Measurements from ENCODE around the gene SH3PXD2B.
A peak's percentile ranks its signal among the peaks of the same experiment; 100 is the strongest.
"Not testable (repeated sequence)": the region's sequence is repeated elsewhere in the genome, so short reads cannot be mapped to it uniquely, and the experiment has no call there.

SH3PXD2B gene

GRCh38 chr5:172302047-172302710 is 152.1 kb downstream of the SH3PXD2B start:
- no peak for DNase-seq (ENCODE audit: low spot score)

GRCh38 chr5:172299916-172300439 is 154.3 kb downstream of the SH3PXD2B start:
- DNase-seq (ENCODE audit: low spot score), result no peak

- no peak for DNase-seq (ENCODE audit: low spot score)
These were observed 159.5 kb downstream of the SH3PXD2B start for GRCh38 chr5:172294831-172295230.

GRCh38 chr5:172293745-172294342 is 160.5 kb downstream of the SH3PXD2B start:
- no peak for DNase-seq (ENCODE audit: low spot score)

- DNase-seq (ENCODE audit: low spot score), result peak; percentile 77
These were observed 161.1 kb downstream of the SH3PXD2B start for GRCh38 chr5:172293054-172293744.

DNA sequence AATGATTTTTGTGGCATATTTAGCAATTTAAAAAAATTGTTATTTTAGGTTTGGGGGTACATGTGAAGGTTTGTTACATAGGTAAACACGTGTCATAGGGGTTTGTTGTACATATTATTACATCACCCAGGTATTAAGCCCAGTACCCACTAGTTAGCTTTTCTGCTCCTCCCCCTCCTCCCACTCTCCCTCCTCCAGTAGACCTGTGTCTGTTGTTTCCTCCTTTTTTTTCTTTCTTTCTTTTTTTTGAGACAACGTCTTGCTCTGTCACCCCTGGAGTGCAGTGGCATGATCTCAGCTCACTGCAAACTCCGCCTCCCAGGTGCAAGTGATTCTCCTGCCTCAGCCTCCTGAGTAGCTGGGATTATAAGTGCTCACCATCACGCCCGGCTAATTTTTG is 162.5 kb downstream of the SH3PXD2B start:
- DNase-seq (ENCODE audit: low spot score), result not testable (repeated sequence)

- DNase-seq (ENCODE audit: low spot score), result no peak
These were observed 165.9 kb downstream of the SH3PXD2B start for GRCh38 chr5:172288465-172288864.

DNA sequence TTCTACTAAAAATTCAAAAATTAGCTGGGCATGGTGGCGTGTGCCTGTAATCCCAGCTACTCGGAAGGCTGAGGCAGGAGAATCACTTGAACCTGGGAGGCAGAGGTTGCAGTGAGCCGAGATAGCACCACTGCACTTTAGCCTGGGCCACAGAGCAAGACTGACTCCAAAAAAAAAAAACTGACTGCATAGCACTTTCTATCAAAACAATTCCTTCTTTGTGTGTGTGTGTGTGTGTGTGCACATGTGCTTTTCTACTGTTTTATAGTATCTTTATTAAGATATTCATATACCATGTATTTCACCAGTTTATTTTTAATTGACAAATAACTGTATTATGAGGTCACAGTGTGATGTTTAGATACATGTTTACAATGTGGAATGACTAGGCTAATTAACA is 167.2 kb downstream of the SH3PXD2B start:
- not testable (repeated sequence) for DNase-seq (ENCODE audit: low spot score)

DNA sequence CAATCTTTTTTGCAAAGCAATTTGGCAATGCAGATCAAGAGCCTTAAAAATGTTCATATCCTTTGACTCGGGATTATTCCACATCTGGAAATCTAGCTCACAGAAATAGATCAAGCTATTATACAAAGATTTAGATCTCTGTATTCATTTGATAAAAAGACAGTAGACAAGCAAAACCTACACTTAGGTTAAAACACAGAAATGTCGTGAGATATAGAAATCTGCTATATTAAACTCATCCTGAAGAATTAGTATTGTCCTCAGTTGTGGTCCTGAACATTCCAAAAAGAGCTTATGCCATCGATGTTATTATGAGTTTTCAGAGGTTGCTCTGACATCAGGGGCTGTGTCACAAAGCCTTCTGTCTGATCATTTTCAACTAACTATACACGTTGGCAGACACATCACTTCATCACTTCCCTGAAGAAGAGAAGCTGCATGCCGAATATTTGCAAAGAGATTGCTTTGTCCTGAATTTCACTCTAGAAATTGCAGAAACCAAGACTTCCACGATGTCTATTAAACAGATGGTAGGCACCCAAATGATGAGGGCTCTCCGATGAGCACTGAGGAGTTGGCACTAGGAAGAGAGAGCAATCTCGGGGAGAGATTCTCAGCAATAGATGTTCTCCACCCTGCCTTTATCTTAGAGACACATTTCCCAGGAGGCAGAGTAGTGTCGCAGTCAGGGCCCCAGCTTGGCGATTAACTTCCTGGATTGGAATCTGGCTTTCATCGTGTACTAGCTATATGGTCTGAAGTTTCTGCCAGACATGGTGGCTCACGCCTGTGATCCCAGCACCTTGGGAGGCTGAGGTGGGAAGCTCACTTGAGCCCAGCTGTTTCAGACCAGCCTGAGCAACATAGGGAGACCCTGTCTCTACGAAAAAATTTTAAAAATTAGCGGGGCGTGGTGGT is 168.8 kb downstream of the SH3PXD2B start:
- peak; percentile 28 for DNase-seq (ENCODE audit: low spot score)

- no peak for DNase-seq (ENCODE audit: low spot score)
These were observed 169.7 kb downstream of the SH3PXD2B start for GRCh38 chr5:172284611-172284980.

- peak; percentile 88 for DNase-seq (ENCODE audit: low spot score)
These were observed 170.3 kb downstream of the SH3PXD2B start for GRCh38 chr5:172283862-172284610.

DNA sequence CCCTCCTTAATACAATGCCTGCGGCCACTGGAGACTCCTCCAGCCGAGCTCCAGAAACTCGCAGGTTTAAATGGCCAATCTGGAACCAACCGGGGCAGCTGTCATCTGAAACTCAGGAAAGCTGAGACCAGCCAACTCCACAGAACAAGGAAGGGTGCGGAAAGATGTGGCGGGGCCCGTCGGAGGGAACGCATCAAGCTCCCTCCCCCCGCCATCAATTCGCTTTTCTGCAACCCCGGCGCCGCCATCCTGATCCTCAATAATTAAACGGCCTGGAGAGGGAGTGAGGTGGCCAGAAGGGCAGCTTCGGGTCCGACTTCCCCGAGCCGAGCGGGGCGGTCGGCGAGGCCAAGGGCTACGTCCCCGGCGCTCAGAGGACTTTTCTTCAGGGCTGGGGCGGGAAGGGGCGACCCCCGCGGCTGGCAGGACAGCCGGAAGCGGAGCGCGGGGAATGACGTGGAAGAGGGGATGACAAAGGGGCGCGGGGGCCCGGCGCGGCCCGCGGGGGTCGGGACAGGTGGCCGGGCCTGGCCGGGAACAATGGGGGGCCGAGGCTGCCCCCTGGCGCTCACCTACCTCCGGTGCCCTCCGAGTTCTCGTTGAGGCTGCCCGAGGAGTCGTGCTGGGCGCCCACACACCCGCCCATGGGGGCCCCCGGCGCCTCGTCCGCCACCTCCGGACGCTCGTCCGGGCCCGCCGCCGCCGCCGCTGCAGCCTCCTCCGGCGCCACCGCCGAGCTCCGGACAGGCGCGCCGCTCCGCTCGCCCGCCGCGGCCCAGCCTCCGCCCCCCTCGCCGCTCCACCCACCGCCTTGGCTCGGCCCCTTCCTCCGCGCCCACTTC is 171.1 kb downstream of the SH3PXD2B start, which contains the start of gene UBTD2:
TSS of gene UBTD2 (minus strand) at position 745 of the 842 bp plus-strand sequence. CDS start at position 646, 99 bp downstream.
- DNase-seq (ENCODE audit: low spot score), result peak; percentile 75

GRCh38 chr5:172282272-172283019 is 171.9 kb downstream of the SH3PXD2B start:
- DNase-seq (ENCODE audit: low spot score), result no peak

- no peak for DNase-seq (ENCODE audit: low spot score)
These were observed 173.0 kb downstream of the SH3PXD2B start for GRCh38 chr5:172281346-172281745.

DNA sequence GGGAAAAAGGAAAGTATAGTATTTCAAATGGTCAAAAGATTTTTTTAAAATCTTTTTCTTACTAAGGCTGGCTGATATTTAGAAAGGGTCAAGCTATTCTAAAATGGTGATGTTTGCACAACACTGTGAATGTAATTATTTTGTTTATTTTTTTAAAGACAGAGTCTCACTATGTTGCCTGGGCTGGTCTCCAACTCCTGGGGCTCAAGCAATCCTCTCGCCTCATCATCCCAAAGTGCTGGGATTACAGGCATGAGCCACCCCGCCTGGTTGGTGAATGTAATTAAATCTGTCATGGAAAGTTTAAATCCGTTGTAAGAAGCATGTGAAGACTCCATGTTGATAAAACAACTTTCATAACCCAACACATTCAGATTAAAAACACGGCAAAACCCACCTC is 173.4 kb downstream of the SH3PXD2B start:
- DNase-seq (ENCODE audit: low spot score), result no peak

DNA sequence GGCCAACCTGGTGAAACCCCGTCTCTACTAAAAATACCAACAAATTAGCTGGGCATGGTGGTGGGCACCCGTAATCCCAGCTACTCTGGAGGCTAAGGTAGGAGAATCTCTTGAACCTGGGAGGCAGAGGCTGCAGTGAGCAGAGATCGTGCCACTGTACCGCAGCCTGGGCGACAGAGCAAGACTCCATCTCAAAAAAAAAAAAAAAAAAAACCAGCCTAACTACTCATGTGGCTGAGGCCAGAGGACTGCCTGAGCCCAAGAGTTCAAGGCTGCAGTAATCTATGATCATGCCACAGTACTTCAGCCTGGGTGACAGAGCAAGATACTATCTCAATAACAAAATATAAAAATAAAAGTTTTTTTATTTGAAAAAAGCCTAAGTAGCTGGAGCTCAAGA is 174.0 kb downstream of the SH3PXD2B start:
- DNase-seq (ENCODE audit: low spot score), result no peak

GRCh38 chr5:172278356-172278755 is 176.0 kb downstream of the SH3PXD2B start:
- DNase-seq (ENCODE audit: low spot score), result no peak

DNA sequence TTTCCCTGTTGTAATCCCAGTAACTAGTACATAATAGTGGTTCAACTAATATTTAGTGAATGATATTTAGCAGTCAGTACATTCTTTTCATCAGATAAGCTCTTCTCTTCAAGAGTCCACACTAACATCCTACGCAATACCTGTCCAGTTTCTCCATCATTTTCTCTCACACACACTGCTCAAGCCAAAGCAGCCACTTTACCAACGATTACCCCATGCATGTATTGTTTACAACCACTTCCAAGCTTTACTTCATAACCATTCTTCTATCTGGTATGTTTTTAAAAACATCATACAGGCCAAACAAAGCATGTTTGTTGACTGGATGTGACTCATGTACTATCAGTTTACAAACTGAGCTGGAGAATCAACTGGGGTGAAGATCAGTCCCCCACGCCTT is 178.1 kb downstream of the SH3PXD2B start:
- DNase-seq (ENCODE audit: low spot score), result no peak

All from putamen (tissue), 1 donor.